CD14-positive monocyte (primary cell): Measurements from ENCODE around the gene LYG2. TPM values are rescaled to one million over a fixed set of nuclear protein-coding genes. Genes with fewer than 3 reads are reported as not detected.

Experiments used
- DNase-seq, 3 donors: peaks; one replicate each; pipeline ENCODE4 v3.0.0-alpha.2; 2011 to 2022
- H2AFZ ChIP-seq: 2 replicates; pipeline ENCODE4 v1.6.0; 2012; ENCODE audit warnings: mild to moderate bottlenecking, low read depth, low read length, inconsistent platforms; ENCODE audit not compliant: insufficient read depth, poor library complexity, severe bottlenecking
- H3K27ac ChIP-seq, 2 donors: 1 replicate in 1 of 2; 2 replicates in 1 of 2; pipeline ENCODE4 v1.5.1; 2012 to 2013; ENCODE audit warnings: low read length in 2 of 2, control low read depth in 1 of 2, inconsistent platforms in 1 of 2, low read depth in 1 of 2, mild to moderate bottlenecking in 1 of 2
- H3K27me3 ChIP-seq, 2 donors: one replicate each; pipeline versions ENCODE4 v1.6.0 to v1.6.1; 2011 to 2013; ENCODE audit warnings: low read length in 2 of 2; ENCODE audit not compliant: control insufficient read depth in 2 of 2, insufficient read depth in 2 of 2
- H3K36me3 ChIP-seq, 2 donors: replicated peaks in 1 of 2; 1 replicate in 1 of 2; 2 replicates in 1 of 2; pipeline versions ENCODE4 v1.5.1 to v1.6.1; 2012 to 2013; ENCODE audit warnings: low read length in 2 of 2, control low read depth in 1 of 2, inconsistent platforms in 1 of 2, mild to moderate bottlenecking in 1 of 2; ENCODE audit not compliant: insufficient read depth in 2 of 2, control insufficient read depth in 1 of 2
- H3K4me1 ChIP-seq, 2 donors: 1 replicate in 1 of 2; 2 replicates in 1 of 2; pipeline versions ENCODE4 v1.5.1 to v1.6.1; 2012 to 2013; ENCODE audit warnings: low read length in 2 of 2, control low read depth in 1 of 2, inconsistent platforms in 1 of 2, mild to moderate bottlenecking in 1 of 2, moderate library complexity in 1 of 2; ENCODE audit not compliant: insufficient read depth in 2 of 2, control insufficient read depth in 1 of 2
- H3K4me2 ChIP-seq: replicated peaks from 2 replicates; pipeline ENCODE3; 2012; ENCODE audit warnings: low read length, moderate library complexity, mild to moderate bottlenecking; ENCODE audit not compliant: poor library complexity, severe bottlenecking; ENCODE audit errors: extremely low read depth
- H3K4me3 ChIP-seq, 3 experiments: fragments of 200-600 bp in 1 of 3; sonication (generic) in 1 of 3; replicated peaks in 1 of 3; 1 replicate in 2 of 3; 2 replicates in 1 of 3; pipeline ENCODE4 v1.5.1; 2011 to 2013; ENCODE audit warnings: low read length in 3 of 3, mild to moderate bottlenecking in 3 of 3, control low read depth in 2 of 3, low read depth in 2 of 3, inconsistent platforms in 1 of 3, moderate library complexity in 1 of 3
- H3K79me2 ChIP-seq: 2 replicates; pipeline ENCODE4 v1.6.0; 2012; ENCODE audit warnings: mild to moderate bottlenecking, control low read depth, inconsistent platforms, low read length, moderate library complexity; ENCODE audit not compliant: insufficient read depth
- H3K9ac ChIP-seq: 2 replicates; pipeline ENCODE4 v1.6.0; 2017; ENCODE audit warnings: low read length, mild to moderate bottlenecking; ENCODE audit not compliant: insufficient read depth, poor library complexity, severe bottlenecking
- H3K9me3 ChIP-seq, 2 donors: replicated peaks in 1 of 2; 1 replicate in 1 of 2; 2 replicates in 1 of 2; pipeline versions ENCODE4 v1.5.1 to v1.6.1; 2012 to 2013; ENCODE audit warnings: low read length in 2 of 2, control low read depth in 1 of 2; ENCODE audit not compliant: control insufficient read depth in 1 of 2, insufficient read depth in 1 of 2
- H4K20me1 ChIP-seq: 2 replicates; pipeline ENCODE4 v1.6.0; 2012; ENCODE audit warnings: mild to moderate bottlenecking, low read length, control low read depth, moderate library complexity; ENCODE audit not compliant: insufficient read depth
- H3K27ac Mint-ChIP-seq, 7 donors: one replicate each; pipeline ENCODE4 v1.8.0; 2020; ENCODE audit warnings: mild to moderate bottlenecking in 7 of 7, mixed read lengths in 7 of 7, moderate library complexity in 6 of 7, inconsistent platforms in 2 of 7
- H3K27me3 Mint-ChIP-seq, 3 donors: one replicate each; pipeline ENCODE4 v1.8.0; 2021 to 2022; ENCODE audit warnings: low read depth in 3 of 3, mild to moderate bottlenecking in 3 of 3, mixed read lengths in 3 of 3, moderate library complexity in 3 of 3, inconsistent platforms in 1 of 3
- H3K36me3 Mint-ChIP-seq, 2 donors: one replicate each; pipeline ENCODE4 v1.8.0; 2020; ENCODE audit warnings: mixed read lengths in 2 of 2, inconsistent platforms in 1 of 2, mild to moderate bottlenecking in 1 of 2
- H3K4me1 Mint-ChIP-seq: one replicate; pipeline ENCODE4 v1.8.0; 2020; ENCODE audit warnings: mild to moderate bottlenecking, mixed read lengths
- H3K4me3 Mint-ChIP-seq, 2 donors: one replicate each; pipeline ENCODE4 v1.8.0; 2020; ENCODE audit warnings: mild to moderate bottlenecking in 2 of 2, mixed read lengths in 2 of 2, moderate library complexity in 1 of 2
- H3K9me3 Mint-ChIP-seq, 7 donors: one replicate each; pipeline ENCODE4 v1.8.0; 2020 to 2022; ENCODE audit warnings: mixed read lengths in 7 of 7, mild to moderate bottlenecking in 6 of 7, moderate library complexity in 6 of 7, inconsistent platforms in 2 of 7
- CTCF ChIP-seq: fragments of 200-600 bp; IDR thresholded peaks from one replicate; pipeline ENCODE4 v1.8.0; 2022; ENCODE audit warnings: antibody characterized with exemption, mild to moderate bottlenecking
- WGBS: methylation state at CpG from one replicate; pipeline ENCODE4 v1.1.5; 2013; ENCODE audit warnings: missing lambda C conversion rate; ENCODE audit not compliant: insufficient coverage; 5-methylcytosine and 5-hydroxymethylcytosine counted together
- intact Hi-C, 2 donors: fragments of 100-400 bp; cut with micrococcal nuclease; formaldehyde crosslinking; loops; one replicate each; pipeline versions ENCODE4 v1.15.0 to v1.15.1; 2023
- polyA plus RNA-seq, 3 donors: library from polyadenylated mRNA; depleted of rRNA in 1 of 3; unstranded in 2 of 3; stranded (reverse) in 1 of 3; fragments of 300-500 nt in 2 of 3; fragments of >200 nt in 1 of 3; fragmentation: Illumina TruSeq in 2 of 3; gene quantifications; 1 replicate in 2 of 3; 2 replicates in 1 of 3; pipeline ENCODE4 v1.2.3, GENCODE V29; 2012 to 2021

Gene LYG2
- polyA plus RNA-seq, 3 donors = not detected

GRCh38 chr2:99299580-99299979 is 44.1 kb upstream of the LYG2 start:
- Histone ChIP-seq H3K79me2 (no peaks in the 10 kb centered on the region), H2AFZ (no peak overlapping the region), H3K9me3 (peaks cover 0 to 2% of the 10 kb centered on the region in 2 donors), H3K27me3 (no peaks in the 10 kb centered on the region), H4K20me1 (no peaks in the 10 kb centered on the region), H3K4me3 (no peak overlapping the region), H3K27ac (no peak overlapping the region), H3K4me1 (no peaks in the 10 kb centered on the region), H3K36me3 (no peaks in the 10 kb centered on the region), H3K9ac (no peak overlapping the region), H3K4me2 (no peak overlapping the region)
- intact Hi-C loops = no loop called here
- H3K9me3 Mint-ChIP-seq = peaks cover 0 to 5% (median 0%) of the 10 kb centered on the region in 7 donors
- WGBS = 100% methylated on average over 1 of the region's 7 CpGs
- H3K4me1 Mint-ChIP-seq = no peaks in the 10 kb centered on the region
- no peak for DNase-seq
- H3K27ac Mint-ChIP-seq = no peak overlapping the region
- no peak overlapping the region for H3K4me3 Mint-ChIP-seq
- H3K27me3 Mint-ChIP-seq = peaks cover 0 to 2% (median 1%) of the 10 kb centered on the region in 3 donors
- H3K36me3 Mint-ChIP-seq = peaks cover 10 to 16% of the 10 kb centered on the region in 2 donors
- TF ChIP-seq CTCF = no peak

GRCh38 chr2:99297994-99298393 is 42.5 kb upstream of the LYG2 start:
- H3K4me1 Mint-ChIP-seq = no peaks in the 10 kb centered on the region
- no peak overlapping the region for H3K4me3 Mint-ChIP-seq
- H3K9ac ChIP-seq = no peak overlapping the region
- intact Hi-C loops = no loop called here
- peaks cover 0 to 3% (median 0%) of the 10 kb centered on the region in 7 donors for H3K9me3 Mint-ChIP-seq
- H3K9me3 ChIP-seq = peaks cover 0 to 2% of the 10 kb centered on the region in 2 donors
- H3K36me3 ChIP-seq = no peaks in the 10 kb centered on the region
- no peak overlapping the region for H3K27ac Mint-ChIP-seq
- H3K4me3 ChIP-seq = no peak overlapping the region
- DNase-seq = no peak
- H3K27me3 Mint-ChIP-seq = peaks cover 0 to 2% (median 1%) of the 10 kb centered on the region in 3 donors
- H3K4me1 ChIP-seq = no peaks in the 10 kb centered on the region
- no peaks in the 10 kb centered on the region for H3K79me2 ChIP-seq
- TF ChIP-seq CTCF = no peak
- no peaks in the 10 kb centered on the region for H3K27me3 ChIP-seq
- no peak overlapping the region for H3K4me2 ChIP-seq
- no peak overlapping the region for H3K27ac ChIP-seq
- 100% methylated on average over 1 of the region's 2 CpGs for WGBS
- H4K20me1 ChIP-seq = no peaks in the 10 kb centered on the region
- peaks cover 1 to 5% of the 10 kb centered on the region in 2 donors for H3K36me3 Mint-ChIP-seq
- H2AFZ ChIP-seq = no peak overlapping the region
